Ureter (tissue), 1 donor: Measurements from ENCODE around the gene KRT12. TPM values are rescaled to one million over a fixed set of nuclear protein-coding genes. Genes with fewer than 3 reads are reported as not detected.
"Not testable (repeated sequence)": the region's sequence is repeated elsewhere in the genome, so short reads cannot be mapped to it uniquely, and the experiment has no call there.

Experiments
- DNase-seq: peaks from one replicate; pipeline ENCODE4 v3.0.0-alpha.2; 2020; ENCODE audit warnings: low spot score
- total RNA-seq: library from RNA; stranded (reverse); gene quantifications from one replicate; pipeline ENCODE4 v1.2.4, GENCODE V29; 2023
- donor health status: DM: yes; HTN: yes; CAD: no.

Gene KRT12
- total RNA-seq, 1 donor from 2014 or later, result not detected

GRCh38 chr17:40815381-40815780 is 51.6 kb downstream of the KRT12 start:
- DNase-seq, result no peak

DNA sequence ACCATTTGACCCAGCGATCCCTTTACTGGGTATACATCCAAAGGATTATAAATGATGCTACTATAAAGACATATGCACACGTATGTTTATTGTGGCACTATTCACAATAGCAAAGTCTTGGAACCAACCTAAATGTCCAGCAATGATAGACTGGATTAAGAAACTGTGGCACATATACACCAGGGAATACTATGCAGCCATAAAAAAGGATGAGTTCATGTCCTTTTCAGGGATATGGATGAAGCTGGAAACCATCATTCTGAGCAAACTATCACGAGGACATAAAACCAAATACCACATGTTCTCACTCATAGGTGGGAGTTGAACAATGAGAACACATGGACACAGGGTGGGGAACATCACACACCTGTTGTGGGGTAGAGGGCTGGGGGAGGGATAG is 52.4 kb downstream of the KRT12 start:
- not testable (repeated sequence) for DNase-seq

DNA sequence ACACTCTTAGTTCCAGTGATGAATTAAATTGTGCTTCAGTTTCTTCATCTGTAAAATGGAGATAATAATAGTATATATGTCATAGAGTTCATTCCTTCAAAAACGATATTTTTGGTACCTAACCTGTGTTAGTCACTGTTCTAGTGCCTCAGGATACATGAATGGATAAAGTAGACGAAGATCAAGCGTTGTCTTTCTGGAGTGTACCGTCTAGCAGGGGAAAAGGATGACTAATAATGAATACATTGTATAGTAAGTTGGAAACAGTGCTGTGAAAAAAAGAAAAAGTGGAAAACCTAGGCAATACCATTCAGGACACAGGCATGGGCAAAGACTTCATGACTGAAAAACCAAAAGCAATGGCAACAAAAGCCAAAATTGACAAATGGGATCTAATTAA is 53.2 kb downstream of the KRT12 start:
- DNase-seq, result no peak

DNA sequence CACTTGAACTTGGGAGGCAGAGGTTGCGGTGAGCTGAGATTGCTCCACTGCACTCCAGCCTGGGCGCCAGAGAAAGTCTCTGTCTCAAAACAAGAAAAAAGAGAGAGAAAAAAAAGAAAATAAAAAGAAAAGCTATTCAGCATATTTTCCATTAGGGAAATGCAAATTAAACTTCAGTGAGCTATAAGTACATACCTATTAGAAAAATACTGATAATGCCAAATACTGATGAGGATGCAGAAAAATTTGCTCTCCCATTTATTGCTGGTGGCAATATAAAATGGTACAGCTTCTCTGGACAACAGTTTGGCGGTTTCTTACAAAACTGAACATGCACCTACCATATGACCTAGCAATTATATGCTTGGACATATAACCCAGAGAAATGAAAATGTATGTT is 54.4 kb downstream of the KRT12 start:
- no peak for DNase-seq

Other genes starting within 250 kb of the KRT12 start
- 117 TPM for gene SMARCE1, start 219.4 kb downstream of the KRT12 start, total RNA-seq
- 3.6 TPM for gene KRT222, start 202.0 kb downstream of the KRT12 start, total RNA-seq
- gene KRT24, start 163.5 kb downstream of the KRT12 start, total RNA-seq, result 0.52 TPM
- gene KRT25, start 111.9 kb downstream of the KRT12 start, total RNA-seq, result not detected
- gene KRT26, start 95.0 kb downstream of the KRT12 start, total RNA-seq, result not detected
- gene KRT27, start 84.7 kb downstream of the KRT12 start, total RNA-seq, result 2.0 TPM
- gene KRT28, start 67.3 kb downstream of the KRT12 start, total RNA-seq, result not detected
- 70.1 TPM for gene KRT10, start 44.6 kb downstream of the KRT12 start, total RNA-seq
- 4.7 TPM for gene KRT20, start 18.0 kb upstream of the KRT12 start, total RNA-seq
- gene KRT23, start 70.4 kb upstream of the KRT12 start, total RNA-seq, result 3.9 TPM
- not detected for gene KRT39, start 99.7 kb upstream of the KRT12 start, total RNA-seq
- gene KRT40, start 117.1 kb upstream of the KRT12 start, total RNA-seq, result not detected
- gene KRTAP3-3, start 126.9 kb upstream of the KRT12 start, total RNA-seq, result not detected
- not detected for gene KRTAP3-2, start 132.7 kb upstream of the KRT12 start, total RNA-seq
- gene KRTAP3-1, start 141.9 kb upstream of the KRT12 start, total RNA-seq, result not detected
- not detected for gene KRTAP1-5, start 160.0 kb upstream of the KRT12 start, total RNA-seq
- not detected for gene KRTAP1-4, start 163.0 kb upstream of the KRT12 start, total RNA-seq
- not detected for gene KRTAP1-3, start 167.7 kb upstream of the KRT12 start, total RNA-seq
- gene KRTAP1-1, start 174.2 kb upstream of the KRT12 start, total RNA-seq, result not detected
- gene KRTAP2-1, start 180.1 kb upstream of the KRT12 start, total RNA-seq, result not detected
- gene KRTAP2-2, start 188.0 kb upstream of the KRT12 start, total RNA-seq, result not detected
- gene KRTAP2-3, start 192.9 kb upstream of the KRT12 start, total RNA-seq, result not detected
- gene KRTAP2-4, start 198.7 kb upstream of the KRT12 start, total RNA-seq, result not detected
- gene KRTAP4-7, start 216.9 kb upstream of the KRT12 start, total RNA-seq, result not detected
- not detected for gene KRTAP4-8, start 230.9 kb upstream of the KRT12 start, total RNA-seq
- gene KRTAP4-16, start 235.0 kb upstream of the KRT12 start, total RNA-seq, result not detected
- gene KRTAP4-9, start 238.2 kb upstream of the KRT12 start, total RNA-seq, result not detected